Stimulated activated CD8-positive, alpha-beta memory T cell treated with anti-CD3 and anti-CD28 coated beads, Interleukin-4, amount 100 ng/mL, for 4 hours (primary cell): ENCODE measurements around the gene CXCL14.

Experiments
- DNase-seq, 2 donors: peaks; one replicate each; pipeline ENCODE4 v3.0.0-alpha.2; 2020; ENCODE audit warnings: low read depth in 2 of 2, low spot score in 1 of 2

Gene CXCL14

GRCh38 chr5:135568923-135569360, 9.8 kb downstream of the CXCL14 start:
- DNase-seq, result no peak

- DNase-seq, result no peak
These were observed 10.5 kb downstream of the CXCL14 start for GRCh38 chr5:135568246-135568645.

GRCh38 chr5:135567661-135568060, 11.1 kb downstream of the CXCL14 start:
- no peak for DNase-seq

- DNase-seq, result no peak
These were observed 12.1 kb downstream of the CXCL14 start for GRCh38 chr5:135566422-135567400.

- DNase-seq, result peak; percentile 12 to 33
These were observed 12.9 kb downstream of the CXCL14 start for GRCh38 chr5:135565725-135566421.

- DNase-seq, result no peak
These were observed 13.5 kb downstream of the CXCL14 start for GRCh38 chr5:135565266-135565665.

- no peak for DNase-seq
These were observed 14.5 kb downstream of the CXCL14 start for GRCh38 chr5:135564331-135564730.

- DNase-seq, result no peak
These were observed 17.5 kb downstream of the CXCL14 start for GRCh38 chr5:135561266-135561665.

- peak; percentile 12 to 16 for DNase-seq
These were observed 17.9 kb downstream of the CXCL14 start for GRCh38 chr5:135560858-135561257.

GRCh38 chr5:135559354-135559753, 19.4 kb downstream of the CXCL14 start:
- no peak for DNase-seq

GRCh38 chr5:135557076-135557838, 21.5 kb downstream of the CXCL14 start:
- no peak for DNase-seq

GRCh38 chr5:135556620-135557019, 22.2 kb downstream of the CXCL14 start:
- no peak for DNase-seq

GRCh38 chr5:135555530-135555929, 23.3 kb downstream of the CXCL14 start:
- no peak for DNase-seq

- no peak for DNase-seq
These were observed 24.9 kb downstream of the CXCL14 start for GRCh38 chr5:135553688-135554462.

- DNase-seq, result no peak
These were observed 27.0 kb downstream of the CXCL14 start for GRCh38 chr5:135551593-135552447.

- no peak for DNase-seq
These were observed 29.4 kb downstream of the CXCL14 start for GRCh38 chr5:135549413-135549812.

GRCh38 chr5:135547590-135548254, 31.1 kb downstream of the CXCL14 start:
- no peak for DNase-seq

GRCh38 chr5:135546912-135547311, 31.9 kb downstream of the CXCL14 start:
- DNase-seq, result no peak

- DNase-seq, result no peak
These were observed 32.7 kb downstream of the CXCL14 start for GRCh38 chr5:135546101-135546500.
